GM23338 (cell line): ENCODE results near the gene SPCS1. TPM values are rescaled to one million over a fixed set of nuclear protein-coding genes. Genes with fewer than 3 reads are reported as not detected.

Experiments used
- ATAC-seq: fragments of 200-7000 bp; cut with Tn5 transposase; 3 replicates; pipeline ENCODE4 v1.9.1; 2020
- DNase-seq: peaks from one replicate; pipeline ENCODE4 v3.0.0-alpha.2; 2015; ENCODE audit warnings: low spot score
- H2AFZ ChIP-seq: fragments of 200-600 bp; sonication (generic); 2 replicates; pipeline ENCODE4 v1.8.0; 2016; ENCODE audit warnings: antibody characterized with exemption, mild to moderate bottlenecking, moderate library complexity
- H3F3A ChIP-seq: fragments of 200-600 bp; sonication (generic); replicated peaks from 2 replicates; pipeline ENCODE4 v1.8.0; 2017; ENCODE audit warnings: antibody characterized with exemption, mixed run types, low read depth
- H3K27ac ChIP-seq: fragments of 200-600 bp; sonication (generic); 2 replicates; pipeline ENCODE4 v1.6.1; 2016; ENCODE audit warnings: low read depth
- H3K27me3 ChIP-seq: fragments of 200-600 bp; sonication (generic); 2 replicates; pipeline ENCODE4 v1.8.0; 2016; ENCODE audit warnings: mild to moderate bottlenecking, mixed run types, moderate library complexity; ENCODE audit not compliant: insufficient read depth
- H3K36me3 ChIP-seq: fragments of 200-600 bp; sonication (generic); 2 replicates; pipeline ENCODE4 v1.8.0; 2016; ENCODE audit warnings: mild to moderate bottlenecking; ENCODE audit not compliant: insufficient read depth
- H3K4me1 ChIP-seq: fragments of 200-600 bp; sonication (generic); 2 replicates; pipeline ENCODE4 v1.8.0; 2016; ENCODE audit warnings: mild to moderate bottlenecking, moderate library complexity; ENCODE audit not compliant: insufficient read depth
- H3K4me2 ChIP-seq: fragments of 200-600 bp; sonication (generic); 2 replicates; pipeline ENCODE4 v1.7.1; 2017; ENCODE audit warnings: mixed run types
- H3K4me3 ChIP-seq: fragments of 200-600 bp; sonication (generic); 2 replicates; pipeline ENCODE4 v1.6.1; 2016; ENCODE audit warnings: mixed run types
- H3K79me2 ChIP-seq: fragments of 200-600 bp; sonication (generic); replicated peaks from 2 replicates; pipeline ENCODE4 v1.8.0; 2017; ENCODE audit warnings: mild to moderate bottlenecking; ENCODE audit not compliant: insufficient read depth
- H3K9me2 ChIP-seq: fragments of 200-600 bp; sonication (generic); 2 replicates; pipeline ENCODE4 v1.8.0; 2017; ENCODE audit not compliant: insufficient read depth
- H4K20me1 ChIP-seq: fragments of 200-600 bp; sonication (generic); replicated peaks from 2 replicates; pipeline ENCODE4 v1.8.0; 2017; ENCODE audit warnings: mild to moderate bottlenecking; ENCODE audit not compliant: insufficient read depth
- H3K27ac Mint-ChIP-seq: 2 replicates; pipeline ENCODE4 v1.8.0; 2020; ENCODE audit warnings: inconsistent platforms, mild to moderate bottlenecking, moderate library complexity, mixed read lengths
- H3K27me3 Mint-ChIP-seq: 3 replicates; pipeline ENCODE4 v1.8.0; 2022; ENCODE audit warnings: low read depth, mild to moderate bottlenecking, moderate library complexity, mixed read lengths, inconsistent platforms; ENCODE audit not compliant: insufficient read depth, poor library complexity
- H3K36me3 Mint-ChIP-seq: 3 replicates; pipeline ENCODE4 v1.8.0; 2021; ENCODE audit warnings: low read depth, mild to moderate bottlenecking, inconsistent platforms, moderate library complexity, mixed read lengths
- H3K4me1 Mint-ChIP-seq: 3 replicates; pipeline ENCODE4 v1.8.0; 2020; ENCODE audit warnings: mild to moderate bottlenecking, inconsistent platforms, mixed read lengths
- H3K4me3 Mint-ChIP-seq: 3 replicates; pipeline ENCODE4 v1.8.0; 2021; ENCODE audit warnings: moderate library complexity, mild to moderate bottlenecking, inconsistent platforms, mixed read lengths
- H3K9me3 Mint-ChIP-seq: 3 replicates; pipeline ENCODE4 v1.8.0; 2020; ENCODE audit warnings: moderate library complexity, mild to moderate bottlenecking, inconsistent platforms, mixed read lengths
- CREB1 ChIP-seq: fragments of 250-450 bp; sonication (Bioruptor Pico); IDR thresholded peaks from 2 replicates; pipeline ENCODE4 v1.5.0; 2020; ENCODE audit warnings: low read depth, mild to moderate bottlenecking, moderate library complexity
- CTCF ChIP-seq, 2 experiments: fragments of 200-600 bp in 1 of 2; sonication (generic) in 1 of 2; conservative IDR thresholded peaks; 2 replicates each; pipeline versions ENCODE4 v1.5.1 to v1.6.1; 2016 to 2017; ENCODE audit warnings: antibody characterized with exemption in 2 of 2, low read depth in 2 of 2, mild to moderate bottlenecking in 2 of 2, moderate library complexity in 1 of 2
- ETS1 ChIP-seq: IDR thresholded peaks from 2 replicates; pipeline ENCODE4 v1.6.1; 2016; ENCODE audit warnings: antibody characterized with exemption
- EZH2 ChIP-seq: fragments of 200-600 bp; sonication (generic); IDR thresholded peaks from one replicate; pipeline ENCODE4 v1.8.0; 2017; ENCODE audit warnings: antibody characterized with exemption, mild to moderate bottlenecking, low read depth; ENCODE audit not compliant: unreplicated experiment
- EZH2phosphoT487 ChIP-seq: fragments of 200-600 bp; sonication (generic); IDR thresholded peaks from one replicate; pipeline ENCODE4 v1.8.1; 2018; ENCODE audit warnings: antibody characterized with exemption; ENCODE audit not compliant: unreplicated experiment
- JUNB ChIP-seq: IDR thresholded peaks from one replicate; pipeline ENCODE4 v1.6.1; 2016; ENCODE audit warnings: antibody characterized with exemption; ENCODE audit not compliant: unreplicated experiment
- NANOG ChIP-seq: IDR thresholded peaks from 2 replicates; pipeline ENCODE4 v1.6.1; 2016; ENCODE audit warnings: antibody characterized with exemption, borderline replicate concordance
- POLR2AphosphoS5 ChIP-seq: IDR thresholded peaks from 2 replicates; pipeline ENCODE4 v1.6.1; 2016; ENCODE audit warnings: antibody characterized with exemption, low read depth
- REST ChIP-seq: IDR thresholded peaks from one replicate; pipeline ENCODE4 v1.6.1; 2018; ENCODE audit warnings: antibody characterized with exemption; ENCODE audit not compliant: unreplicated experiment
- STAT1 ChIP-seq: IDR thresholded peaks from one replicate; pipeline ENCODE4 v1.6.1; 2016; ENCODE audit warnings: antibody characterized with exemption; ENCODE audit not compliant: unreplicated experiment
- ZNF114 ChIP-seq: fragments of 250-450 bp; sonication (Bioruptor Pico); IDR thresholded peaks from 2 replicates; pipeline ENCODE4 v1.5.0; 2020; ENCODE audit warnings: mild to moderate bottlenecking, moderate library complexity
- ZNF331 ChIP-seq: fragments of 250-450 bp; sonication (Bioruptor Pico); IDR thresholded peaks from 2 replicates; pipeline ENCODE4 v1.5.0; 2020; ENCODE audit warnings: low read depth, mild to moderate bottlenecking, moderate library complexity
- ZNF462 ChIP-seq: fragments of 250-450 bp; sonication (Bioruptor Pico); IDR thresholded peaks from 2 replicates; pipeline ENCODE4 v1.5.0; 2020; ENCODE audit warnings: mild to moderate bottlenecking, moderate library complexity
- polyA plus RNA-seq: library from polyadenylated mRNA; unstranded; fragments of >200 nt; fragmentation: Nextera tagmentation; extraction: Ambion mirVana; gene quantifications from 2 replicates; pipeline ENCODE4 v1.2.1, GENCODE V29; 2016
- total RNA-seq: library from RNA; depleted of rRNA; stranded (reverse); fragments of >200 nt; shearing (Covaris generic); gene quantifications from 2 replicates; pipeline ENCODE4 v1.2.3, GENCODE V29; 2014

SPCS1 gene
- total and polyA plus RNA-seq, 2 experiments from 2014 or later = 165 to 288 TPM

- H3K27me3 ChIP-seq = no peaks in the 10 kb centered on the region
- H2AFZ ChIP-seq = peak overlapping the region; percentile 98
- no peak for DNase-seq
- peaks cover 10% of the 10 kb centered on the region for H3K4me1 ChIP-seq
- peaks cover 50% of the 10 kb centered on the region for H3K79me2 ChIP-seq
- peak overlapping the region; percentile 99 for H3K4me3 Mint-ChIP-seq
- H4K20me1 ChIP-seq = peaks cover 15% of the 10 kb centered on the region
- H3K9me2 ChIP-seq = no peaks in the 10 kb centered on the region
- no peak overlapping the region for H3K27ac Mint-ChIP-seq
- peak overlapping the region; percentile 100 for H3K4me2 ChIP-seq
- TF ChIP-seq ZNF462 (CRISPR knock-in tag) = no peak
- no peak for TF ChIP-seq ETS1
- TF ChIP-seq EZH2 = no peak
- no peak for TF ChIP-seq JUNB
- TF ChIP-seq ZNF114 (CRISPR knock-in tag) = no peak
- TF ChIP-seq CTCF (conservative IDR thresholded peaks at IDR 0.05; ENCODE audit: low read depth in 2 of 2) = no peak
- TF ChIP-seq ZNF331 = no peak
- TF ChIP-seq EZH2phosphoT487 = no peak
- TF ChIP-seq POLR2AphosphoS5 = no peak
- TF ChIP-seq STAT1 = no peak
- TF ChIP-seq NANOG = no peak
- TF ChIP-seq REST = no peak
- no peak for TF ChIP-seq CREB1 (CRISPR knock-in tag)
- peaks cover 13% of the 10 kb centered on the region for H3K4me1 Mint-ChIP-seq
- H3F3A ChIP-seq = peaks cover 3% of the 10 kb centered on the region; the same call in 1 of the 2 replicates
- no peak; the same call in 2 of the 3 replicates for ATAC-seq
- H3K4me3 ChIP-seq = peak overlapping the region; percentile 99
- peaks cover 16% of the 10 kb centered on the region for H3K36me3 Mint-ChIP-seq
- peaks cover 14% of the 10 kb centered on the region for H3K36me3 ChIP-seq
- no peak overlapping the region for H3K27ac ChIP-seq
- H3K9me3 Mint-ChIP-seq = no peaks in the 10 kb centered on the region
- peaks cover 14% of the 10 kb centered on the region for H3K27me3 Mint-ChIP-seq
Observed at GRCh38 chr3:52705438-52705687, 543 bp upstream of the SPCS1 start.
